HG02973 (cell line): ENCODE data around the gene OTOF.

Experiments used
- ATAC-seq: cut with Tn5 transposase; IDR thresholded peaks from one replicate; pipeline ENCODE4 v1.9.1; 2021; ENCODE audit warnings: moderate library complexity; ENCODE audit not compliant: unreplicated experiment

OTOF gene

DNA sequence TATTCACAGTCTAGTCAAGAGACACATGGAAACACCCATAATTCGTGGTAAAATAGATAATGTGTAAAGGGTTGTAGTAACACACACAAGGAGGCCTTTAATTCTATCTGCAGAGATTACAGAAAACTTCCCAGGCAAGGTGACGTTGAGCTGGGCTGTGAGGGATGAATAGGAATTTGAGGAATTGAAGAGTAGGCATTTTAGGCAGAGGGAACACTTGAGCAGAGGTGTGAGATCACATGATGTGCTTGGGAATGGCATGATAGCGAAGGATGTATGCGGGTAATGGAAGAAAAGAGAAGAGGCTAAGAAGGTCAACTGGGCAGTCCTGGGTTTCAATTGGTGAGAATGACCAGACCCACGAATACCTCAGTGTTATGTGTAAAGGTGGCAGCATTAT lies 56.0 kb downstream of the OTOF start:
- ATAC-seq = no peak

DNA sequence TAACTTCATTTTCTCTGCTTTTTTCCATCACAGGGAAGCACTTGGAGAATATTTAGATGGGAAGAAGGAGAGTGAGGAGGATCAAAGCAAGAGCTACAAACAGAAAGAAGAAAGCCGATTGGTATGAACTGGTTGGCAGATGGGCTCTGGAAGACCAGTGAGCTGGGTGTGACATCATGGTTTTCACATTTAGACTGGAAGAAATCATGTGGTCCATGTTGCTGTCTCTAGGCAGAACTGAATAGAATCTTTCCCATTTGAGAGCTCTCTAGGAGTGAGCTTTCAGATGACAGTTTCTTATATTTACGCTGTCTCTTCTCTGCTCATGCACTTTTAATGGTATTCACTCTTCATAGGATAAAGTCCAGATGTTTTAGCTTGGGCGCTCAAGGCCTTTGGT lies 63.6 kb downstream of the OTOF start:
- ATAC-seq = no peak

DNA sequence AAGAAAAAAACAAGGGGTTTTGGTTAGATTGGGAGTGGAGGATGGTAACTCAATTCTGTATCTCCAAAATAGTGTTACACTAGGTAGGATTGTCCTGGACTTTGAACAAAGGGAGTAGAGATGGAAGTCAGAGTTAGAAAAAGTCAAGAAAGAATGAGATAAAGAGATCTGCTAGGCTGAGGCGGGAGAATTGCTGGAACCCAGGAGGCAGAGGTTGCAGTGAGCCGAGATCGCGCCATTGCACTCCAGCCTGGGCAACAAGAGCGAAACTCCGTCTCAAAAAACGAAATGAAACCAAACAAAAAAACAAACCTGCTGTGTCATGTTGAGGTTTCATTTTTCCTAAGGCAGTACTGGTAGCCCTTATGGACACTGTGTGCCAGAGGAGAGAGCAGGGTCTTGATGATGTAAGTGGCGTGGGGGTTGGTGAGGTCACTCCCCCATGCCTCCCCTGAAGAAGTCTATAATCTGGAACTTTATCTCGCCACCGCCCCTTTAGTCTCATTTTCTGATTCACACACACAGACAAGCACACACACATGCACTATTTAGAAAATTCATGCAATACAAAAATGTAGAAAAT lies 65.7 kb downstream of the OTOF start:
- no peak for ATAC-seq

DNA sequence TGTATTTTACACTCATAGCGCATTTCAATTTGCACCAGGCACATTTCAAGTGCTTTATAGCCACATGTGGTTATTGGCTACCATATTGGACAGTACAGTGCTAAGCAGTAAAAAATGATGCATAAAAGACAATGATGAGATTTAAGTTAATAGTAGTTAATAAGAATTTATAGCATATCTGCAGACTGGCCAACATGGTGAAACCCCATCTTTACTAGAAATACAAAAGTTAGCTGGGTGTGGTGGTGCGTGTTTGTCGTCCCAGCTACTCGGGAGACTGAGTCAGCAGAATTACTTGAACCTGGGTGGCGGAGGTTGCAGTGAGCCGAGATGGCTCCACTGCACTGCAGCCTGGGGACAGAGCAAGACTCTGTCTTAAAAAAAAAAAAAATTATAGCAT lies 66.5 kb downstream of the OTOF start:
- no peak for ATAC-seq

DNA sequence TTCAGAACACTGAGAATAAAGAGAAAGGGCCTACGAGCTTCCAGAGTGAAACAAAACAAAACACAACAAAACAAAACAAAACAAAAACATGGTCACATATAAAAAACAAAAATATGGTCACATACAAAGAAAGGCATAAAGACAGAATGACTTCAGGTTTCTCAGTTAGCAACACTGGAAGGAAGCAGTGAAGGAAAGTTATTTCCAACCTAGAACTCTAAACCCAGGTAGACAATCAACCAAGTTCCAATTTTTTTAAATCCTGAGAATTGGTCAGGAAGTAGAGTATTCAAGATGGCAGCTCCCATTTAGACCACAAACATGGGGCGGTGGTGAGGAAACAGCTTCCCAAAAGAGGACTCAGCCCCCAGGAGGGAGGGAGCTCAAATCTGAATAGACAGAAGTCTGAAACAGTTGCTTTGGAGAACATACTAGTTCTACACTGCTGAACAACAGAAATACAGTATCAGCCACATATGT lies 67.1 kb downstream of the OTOF start:
- ATAC-seq = no peak

DNA sequence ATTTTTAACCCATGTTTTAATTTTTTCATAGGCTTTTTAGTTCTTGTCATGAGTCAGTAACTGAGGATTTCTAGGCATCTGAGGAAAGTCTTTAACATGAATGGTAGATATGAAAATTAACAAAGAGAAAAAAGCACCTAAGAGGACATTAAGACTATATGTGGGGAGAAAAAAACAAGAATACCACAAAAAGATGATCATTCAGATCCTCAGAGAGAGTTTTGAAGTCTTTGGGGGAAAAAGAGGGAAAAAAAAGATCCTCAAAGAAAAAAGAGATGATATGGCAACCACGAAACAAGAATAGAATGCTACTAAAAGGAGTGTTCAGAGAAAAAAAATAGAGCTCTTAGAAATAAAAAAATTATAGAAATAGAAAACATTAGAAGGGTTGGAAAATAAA lies 68.1 kb downstream of the OTOF start:
- ATAC-seq = no peak

DNA sequence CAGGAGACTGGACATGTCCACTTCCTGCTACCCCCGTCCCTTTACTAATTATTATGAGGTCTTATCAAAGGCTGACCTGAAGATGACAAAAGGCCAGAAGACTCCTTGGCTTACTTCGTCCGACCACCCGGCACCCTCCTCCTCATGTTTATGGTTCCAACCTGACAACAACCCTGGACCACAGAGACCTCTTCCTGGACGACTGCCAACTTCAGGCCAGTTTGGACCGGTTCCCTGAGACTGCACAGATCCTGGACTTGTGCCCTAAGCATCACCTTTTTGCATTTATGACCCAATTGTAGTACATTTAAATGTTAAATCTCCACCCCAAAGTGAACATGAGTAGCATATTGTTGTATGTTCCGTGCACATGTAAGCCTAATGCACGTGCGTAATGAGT lies 70.4 kb downstream of the OTOF start:
- no peak for ATAC-seq
